Prostate gland (tissue), 2 donors: ENCODE measurements around the gene BRME1. TPM values are rescaled to one million over a fixed set of nuclear protein-coding genes. Genes with fewer than 3 reads are reported as not detected.

ENCODE experiments used
- DNase-seq: peaks from one replicate; pipeline ENCODE4 v3.0.0-alpha.2; 2019; ENCODE audit warnings: low spot score
- H3K27ac ChIP-seq, 2 donors: fragments of 200-600 bp; sonication (generic); 2 replicates each; pipeline ENCODE4 v1.5.1; 2017 to 2019
- H3K27me3 ChIP-seq: fragments of 200-600 bp; sonication (generic); replicated peaks from 2 replicates; pipeline ENCODE4 v1.5.1; 2019; ENCODE audit not compliant: insufficient read depth
- H3K36me3 ChIP-seq, 2 donors: fragments of 200-600 bp; sonication (generic); 1 replicate in 1 of 2; 2 replicates in 1 of 2; pipeline versions ENCODE4 v1.5.1 to v1.8.1; 2017 to 2019
- H3K4me1 ChIP-seq: fragments of 200-600 bp; sonication (generic); replicated peaks from 2 replicates; pipeline ENCODE4 v1.5.1; 2019
- H3K4me3 ChIP-seq, 2 donors: fragments of 200-600 bp; sonication (generic); 2 replicates each; pipeline ENCODE4 v1.5.1; 2017 to 2019
- H3K9me3 ChIP-seq: fragments of 200-600 bp; sonication (generic); 2 replicates; pipeline ENCODE4 v1.5.1; 2017
- CTCF ChIP-seq, 4 experiments: fragments of 200-600 bp in 2 of 4; fragments of 450-650 bp in 2 of 4; sonication (generic) in 2 of 4; IDR thresholded peaks; 1 replicate in 3 of 4; 2 replicates in 1 of 4; pipeline ENCODE4 v1.5.1; 2016 to 2019; ENCODE audit warnings: antibody characterized with exemption in 4 of 4, mild to moderate bottlenecking in 2 of 4, moderate library complexity in 2 of 4
- POLR2A ChIP-seq: fragments of 450-650 bp; IDR thresholded peaks from one replicate; pipeline ENCODE4 v1.6.1; 2016; ENCODE audit warnings: antibody characterized with exemption, mild to moderate bottlenecking
- POLR2AphosphoS5 ChIP-seq: sonication (generic); formaldehyde crosslinking; IDR thresholded peaks from one replicate; pipeline ENCODE4 v1.6.1; 2017; ENCODE audit warnings: antibody characterized with exemption
- WGBS: methylation state at CpG from one replicate; pipeline ENCODE4 v1.1.5; 2018; 5-methylcytosine and 5-hydroxymethylcytosine counted together
- intact Hi-C: fragments of 100-400 bp; cut with DNase I; formaldehyde crosslinking; loops from one replicate; pipeline ENCODE4 v1.14.2; 2022
- total RNA-seq, 2 donors: library from RNA; depleted of rRNA; stranded (reverse); fragments of >200 nt; gene quantifications; one replicate each; pipeline ENCODE4 v1.1.0, GENCODE V29; 2016

BRME1 gene
- total RNA-seq, 2 donors from 2014 or later: 2.0 to 12.6 TPM

- WGBS: 9% methylated on average over 6 of the region's 6 CpGs
- peaks cover 5 to 6% of the 10 kb centered on the region in 2 donors for H3K36me3 ChIP-seq
- H3K27me3 ChIP-seq: no peaks in the 10 kb centered on the region
- intact Hi-C loops: loop anchor here (5.0 kb wide), 1 partner anchor 43 kb away; the partner anchor contains the start of gene ZSWIM4
- no peaks in the 10 kb centered on the region for H3K9me3 ChIP-seq
- H3K4me3 ChIP-seq: peak overlapping the region; percentile 91 to 96
- peak overlapping the region; percentile 98 to 99 for H3K27ac ChIP-seq
- no peak for DNase-seq
- H3K4me1 ChIP-seq: peaks cover 16% of the 10 kb centered on the region
- TF ChIP-seq POLR2A: no peak
- TF ChIP-seq POLR2AphosphoS5: no peak
- no peak for TF ChIP-seq CTCF (IDR thresholded peaks at IDR 0.05)
Observed at GRCh38 chr19:13839938-13840304, 66.0 kb downstream of the BRME1 start.

GRCh38 chr19:13839130-13839937 is 66.6 kb downstream of the BRME1 start:
- H3K4me3 ChIP-seq: peak overlapping the region; percentile 91 to 96
- TF ChIP-seq POLR2AphosphoS5: peak; percentile 82
- TF ChIP-seq POLR2A: peak; percentile 56
- TF ChIP-seq CTCF (IDR thresholded peaks at IDR 0.05): peak in 1 of 4 experiments; percentile 6
- H3K27ac ChIP-seq: peak overlapping the region; percentile 98 to 99
- peaks cover 18% of the 10 kb centered on the region for H3K4me1 ChIP-seq
- no peaks in the 10 kb centered on the region for H3K27me3 ChIP-seq
- WGBS: 2% methylated on average over 24 of the region's 36 CpGs
- DNase-seq: peak; percentile 77
- H3K9me3 ChIP-seq: no peaks in the 10 kb centered on the region
- intact Hi-C loops: loop anchor here (5.0 kb wide), 1 partner anchor 42 kb away; the partner anchor contains the start of gene ZSWIM4
- H3K36me3 ChIP-seq: peaks cover 5 to 6% of the 10 kb centered on the region in 2 donors

- Histone ChIP-seq H3K27me3 (no peaks in the 10 kb centered on the region), H3K27ac (peak overlapping the region; percentile 98 to 99), H3K36me3 (peaks cover 5 to 6% of the 10 kb centered on the region in 2 donors), H3K9me3 (no peaks in the 10 kb centered on the region), H3K4me3 (peak overlapping the region; percentile 91 to 96), H3K4me1 (peaks cover 25% of the 10 kb centered on the region)
- intact Hi-C loops: loop anchor here (5.0 kb wide), 1 partner anchor 41 kb away; the partner anchor contains the start of gene ZSWIM4
- WGBS: 51% methylated on average over 18 of the region's 18 CpGs
- no peak for DNase-seq
- TF ChIP-seq CTCF (IDR thresholded peaks at IDR 0.05): no peak
- no peak for TF ChIP-seq POLR2AphosphoS5
- TF ChIP-seq POLR2A: no peak
Observed at GRCh38 chr19:13838435-13839129, 67.3 kb downstream of the BRME1 start.

- Histone ChIP-seq H3K4me1 (peaks cover 21% of the 10 kb centered on the region), H3K36me3 (peaks cover 5 to 6% of the 10 kb centered on the region in 2 donors)
- 55% methylated on average over 21 of the region's 21 CpGs for WGBS
Observed at GRCh38 chr19:13835791-13836723, 69.9 kb downstream of the BRME1 start.

More at GRCh38 chr19:13835791-13836723, 69.9 kb downstream of the BRME1 start:
- Histone ChIP-seq H3K27me3 (no peaks in the 10 kb centered on the region), H3K27ac (peak overlapping the region; percentile 52 to 62), H3K4me3 (no peak overlapping the region), H3K9me3 (no peaks in the 10 kb centered on the region)
- TF ChIP-seq POLR2A: no peak
- no peak for TF ChIP-seq CTCF (IDR thresholded peaks at IDR 0.05)
- no peak for TF ChIP-seq POLR2AphosphoS5
- no peak for DNase-seq
- intact Hi-C loops: loop anchor here (5.0 kb wide), 1 partner anchor 39 kb away; the partner anchor contains the start of gene ZSWIM4
